Keratinocyte (primary cell): ENCODE results near the gene KIAA1217. TPM values are rescaled to one million over a fixed set of nuclear protein-coding genes. Genes with fewer than 3 reads are reported as not detected.

Experiments
- DNase-seq: peaks from one replicate; pipeline ENCODE4 v3.0.0-alpha.2; 2011; ENCODE audit warnings: low read depth, missing footprints, low spot score
- FAIRE-seq: peaks from 2 replicates; lab custom pipeline; 2011; peaks lifted over from hg19 to GRCh38; lab: Jason Lieb, UNC
- H2AFZ ChIP-seq: 2 replicates; pipeline ENCODE4 v1.6.0; 2012; ENCODE audit warnings: low read length, control low read depth, inconsistent platforms; ENCODE audit not compliant: control insufficient read depth
- H3K27ac ChIP-seq: 2 replicates; pipeline ENCODE4 v1.5.1; 2011; ENCODE audit warnings: low read length; ENCODE audit not compliant: control insufficient read depth, insufficient read depth
- H3K27me3 ChIP-seq: 3 replicates; pipeline ENCODE4 v1.6.0; 2011; ENCODE audit warnings: low read length; ENCODE audit not compliant: control insufficient read depth, insufficient read depth; ENCODE audit errors: extremely low read depth
- H3K36me3 ChIP-seq, 2 experiments: 2 replicates in 1 of 2; 3 replicates in 1 of 2; pipeline ENCODE4 v1.5.1; 2011; ENCODE audit warnings: low read length in 2 of 2, mild to moderate bottlenecking in 1 of 2; ENCODE audit not compliant: control insufficient read depth in 2 of 2, insufficient read depth in 2 of 2; ENCODE audit errors: extremely low read depth in 1 of 2
- H3K4me1 ChIP-seq: 3 replicates; pipeline ENCODE4 v1.5.1; 2011; ENCODE audit warnings: low read length; ENCODE audit not compliant: control insufficient read depth, insufficient read depth; ENCODE audit errors: extremely low read depth
- H3K4me2 ChIP-seq: 3 replicates; pipeline ENCODE4 v1.6.0; 2011; ENCODE audit warnings: low read depth, low read length; ENCODE audit not compliant: control insufficient read depth, insufficient read depth; ENCODE audit errors: extremely low read depth
- H3K4me3 ChIP-seq, 3 experiments: fragments of 200-600 bp in 1 of 3; sonication (generic) in 1 of 3; 2 replicates in 2 of 3; 3 replicates in 1 of 3; pipeline ENCODE4 v1.5.1; 2011 to 2016; ENCODE audit warnings: low read length in 3 of 3, mild to moderate bottlenecking in 3 of 3, control low read depth in 2 of 3, inconsistent platforms in 1 of 3, low read depth in 1 of 3, mixed read lengths in 1 of 3, mixed run types in 1 of 3, moderate library complexity in 1 of 3; ENCODE audit not compliant: control insufficient read depth in 2 of 3, insufficient read depth in 2 of 3; ENCODE audit errors: extremely low read depth in 1 of 3
- H3K79me2 ChIP-seq: 2 replicates; pipeline ENCODE4 v1.6.0; 2012; ENCODE audit warnings: low read length; ENCODE audit not compliant: control insufficient read depth, insufficient read depth
- H3K9ac ChIP-seq: 3 replicates; pipeline ENCODE4 v1.6.0; 2011; ENCODE audit warnings: low read length; ENCODE audit not compliant: control insufficient read depth, insufficient read depth; ENCODE audit errors: extremely low read depth
- H3K9me1 ChIP-seq: 3 replicates; pipeline ENCODE4 v1.6.0; 2011; ENCODE audit warnings: low read length; ENCODE audit not compliant: control insufficient read depth, insufficient read depth; ENCODE audit errors: extremely low read depth
- H3K9me3 ChIP-seq: 2 replicates; pipeline ENCODE4 v1.5.1; 2012; ENCODE audit warnings: low read depth, low read length; ENCODE audit not compliant: control insufficient read depth
- H4K20me1 ChIP-seq: 3 replicates; pipeline ENCODE4 v1.6.0; 2011; ENCODE audit warnings: low read length; ENCODE audit not compliant: control insufficient read depth, insufficient read depth; ENCODE audit errors: extremely low read depth
- EZH2 ChIP-seq: IDR thresholded peaks from one replicate; pipeline ENCODE4 v1.6.1; 2012; ENCODE audit warnings: inconsistent platforms, mild to moderate bottlenecking, low read length, moderate library complexity
- dilution Hi-C: fragments of 300-500 bp; cut with MboI; formaldehyde crosslinking; loops from one replicate; pipeline ENCODE4 v1.7.0; 2020; ENCODE audit warnings: low sequenced_read_pairs; ENCODE audit not compliant: extremely low pct_ligation_motif_present
- polyA plus RNA-seq, 5 experiments: library from polyadenylated mRNA; depleted of rRNA in 3 of 5; stranded (reverse) in 3 of 5; stranded (forward) in 1 of 5; unstranded in 1 of 5; fragments of >200 nt; gene quantifications; 1 replicate in 1 of 5; 2 replicates in 3 of 5; 3 replicates in 1 of 5; pipeline versions ENCODE4 v1.2.1 to v1.2.3, GENCODE V29; 2011 to 2012; ENCODE audit warnings: missing spikeins in 2 of 5, low read depth in 1 of 5, low replicate concordance in 1 of 5
- TF ChIP-seq, protein P1 (sequence below), 3 experiments: IDR thresholded peaks in 1 of 3; conservative IDR thresholded peaks in 1 of 3; optimal IDR thresholded peaks in 1 of 3; 2 replicates in 2 of 3; 3 replicates in 1 of 3; pipeline versions ENCODE3 to v1.5.1; 2011; ENCODE audit warnings: low read length in 3 of 3, mild to moderate bottlenecking in 3 of 3, moderate library complexity in 2 of 3, control low read depth in 1 of 3, inconsistent platforms in 1 of 3; ENCODE audit not compliant: insufficient read depth in 2 of 3; ENCODE audit errors: extremely low read depth in 1 of 3

Gene KIAA1217
- polyA plus RNA-seq, 1 donor (not counting 4 experiments of a cell fraction or from before 2014, with no cell fraction given) = 10.4 TPM

DNA sequence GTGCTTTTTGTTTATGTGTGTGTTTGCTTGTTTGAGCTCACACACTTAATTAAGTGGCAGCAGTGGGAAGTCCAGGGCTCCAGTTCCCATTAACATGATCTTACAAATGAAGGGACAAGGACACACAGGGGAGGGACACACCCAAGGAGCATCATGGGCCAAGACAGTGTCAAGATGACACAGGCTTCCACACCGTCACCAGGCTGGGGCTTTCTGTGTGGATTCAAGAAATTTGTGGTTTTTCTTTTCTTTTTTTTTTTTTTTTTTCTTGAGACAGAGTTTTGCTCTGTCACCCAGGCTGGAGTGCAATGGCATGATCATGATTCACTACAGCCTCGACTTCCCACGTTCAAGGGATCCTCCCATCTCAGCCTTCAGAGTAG, 173.6 kb downstream of the KIAA1217 start:
- Histone ChIP-seq H3K9me3 (no peaks in the 10 kb centered on the region), H3K27ac (peak overlapping the region; percentile 96), H3K4me2 (peak overlapping the region; percentile 84), H3K79me2 (no peaks in the 10 kb centered on the region), H2AFZ (peak overlapping the region; percentile 43), H3K4me3 (no peak overlapping the region), H3K36me3 (peaks cover 4 to 5% of the 10 kb centered on the region in 2 experiments), H3K9me1 (no peaks in the 10 kb centered on the region), H3K27me3 (no peaks in the 10 kb centered on the region), H4K20me1 (no peaks in the 10 kb centered on the region), H3K9ac (peak overlapping the region; percentile 83), H3K4me1 (peaks cover 24% of the 10 kb centered on the region)
- dilution Hi-C loops = no loop called here
- FAIRE-seq (no peak), DNase-seq (no peak)
- TF ChIP-seq EZH2 = no peak
- TF ChIP-seq, protein P1, sequence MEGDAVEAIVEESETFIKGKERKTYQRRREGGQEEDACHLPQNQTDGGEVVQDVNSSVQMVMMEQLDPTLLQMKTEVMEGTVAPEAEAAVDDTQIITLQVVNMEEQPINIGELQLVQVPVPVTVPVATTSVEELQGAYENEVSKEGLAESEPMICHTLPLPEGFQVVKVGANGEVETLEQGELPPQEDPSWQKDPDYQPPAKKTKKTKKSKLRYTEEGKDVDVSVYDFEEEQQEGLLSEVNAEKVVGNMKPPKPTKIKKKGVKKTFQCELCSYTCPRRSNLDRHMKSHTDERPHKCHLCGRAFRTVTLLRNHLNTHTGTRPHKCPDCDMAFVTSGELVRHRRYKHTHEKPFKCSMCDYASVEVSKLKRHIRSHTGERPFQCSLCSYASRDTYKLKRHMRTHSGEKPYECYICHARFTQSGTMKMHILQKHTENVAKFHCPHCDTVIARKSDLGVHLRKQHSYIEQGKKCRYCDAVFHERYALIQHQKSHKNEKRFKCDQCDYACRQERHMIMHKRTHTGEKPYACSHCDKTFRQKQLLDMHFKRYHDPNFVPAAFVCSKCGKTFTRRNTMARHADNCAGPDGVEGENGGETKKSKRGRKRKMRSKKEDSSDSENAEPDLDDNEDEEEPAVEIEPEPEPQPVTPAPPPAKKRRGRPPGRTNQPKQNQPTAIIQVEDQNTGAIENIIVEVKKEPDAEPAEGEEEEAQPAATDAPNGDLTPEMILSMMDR (optimal IDR thresholded peaks at IDR 0.05 in 1 of 3, IDR thresholded peaks at IDR 0.05 in 1 of 3, conservative IDR thresholded peaks at IDR 0.05 in 1 of 3; ENCODE audit: extremely low read depth in 1 of 3, insufficient read depth in 2 of 3, low read length in 3 of 3) = no peak

DNA sequence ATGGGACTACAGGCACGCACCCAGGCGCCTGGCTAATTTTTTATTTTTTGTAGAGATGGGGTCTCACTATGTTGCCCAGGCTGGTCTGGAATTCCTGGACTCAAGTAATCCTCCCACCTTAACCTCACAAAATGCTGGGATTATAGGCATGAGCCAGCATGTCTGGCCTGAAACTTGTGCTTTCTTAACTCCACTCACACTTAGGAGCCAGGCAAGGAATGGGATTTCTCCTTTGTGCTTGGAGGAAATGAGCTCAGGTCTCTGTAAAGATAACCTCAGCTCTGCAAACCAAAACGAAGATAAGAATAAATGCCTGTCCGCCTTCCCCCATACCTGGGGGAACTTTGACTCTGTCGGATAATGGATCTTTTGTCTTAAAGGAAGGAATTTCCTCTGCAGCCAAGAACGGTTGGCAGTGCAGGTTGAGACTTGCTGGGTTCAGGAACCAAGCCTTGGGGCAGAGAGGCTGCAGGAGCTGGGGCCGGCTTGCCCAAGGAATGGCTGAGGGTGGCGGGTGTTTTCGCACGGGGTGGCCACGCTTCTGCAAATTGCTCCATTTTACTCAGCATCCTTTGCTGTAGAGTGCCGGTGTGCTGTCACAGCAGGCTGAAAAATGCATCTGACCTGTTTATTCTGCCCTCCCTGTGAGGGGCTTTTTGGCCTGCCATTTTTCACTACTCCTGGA, 174.2 kb downstream of the KIAA1217 start:
- no peaks in the 10 kb centered on the region for H3K9me3 ChIP-seq
- H3K27ac ChIP-seq = peak overlapping the region; percentile 96
- H3K4me3 ChIP-seq = peak overlapping the region; percentile 3 to 61 (median 54)
- no peaks in the 10 kb centered on the region for H4K20me1 ChIP-seq
- H3K79me2 ChIP-seq = no peaks in the 10 kb centered on the region
- H3K4me1 ChIP-seq = peaks cover 24% of the 10 kb centered on the region
- peak overlapping the region; percentile 84 for H3K4me2 ChIP-seq
- H3K27me3 ChIP-seq = no peaks in the 10 kb centered on the region
- DNase-seq (peak; percentile 85), FAIRE-seq (peak; percentile 87)
- H3K9me1 ChIP-seq = no peaks in the 10 kb centered on the region
- peaks cover 4 to 5% of the 10 kb centered on the region in 2 experiments for H3K36me3 ChIP-seq
- TF ChIP-seq, protein P1 (optimal IDR thresholded peaks at IDR 0.05 in 1 of 3, IDR thresholded peaks at IDR 0.05 in 1 of 3, conservative IDR thresholded peaks at IDR 0.05 in 1 of 3; ENCODE audit: extremely low read depth in 1 of 3, insufficient read depth in 2 of 3, low read length in 3 of 3) = no peak
- no peak for TF ChIP-seq EZH2
- H3K9ac ChIP-seq = peak overlapping the region; percentile 83
- dilution Hi-C loops = no loop called here
- peak overlapping the region; percentile 38 for H2AFZ ChIP-seq
